Pancreas (tissue), 10 donors: ENCODE results near the gene VAV2. TPM values are rescaled to one million over a fixed set of nuclear protein-coding genes. Genes with fewer than 3 reads are reported as not detected.

Source experiments
- ATAC-seq, 4 donors: fragments of 200-7000 bp; cut with Tn5 transposase; one replicate each; pipeline versions ENCODE4 v1.8.0 to v1.9.1; 2020; ENCODE audit warnings: mild to moderate bottlenecking in 4 of 4, moderate library complexity in 4 of 4
- DNase-seq, 6 donors: peaks; one replicate each; pipeline ENCODE4 v3.0.0-alpha.2; 2020
- FAIRE-seq: peaks from 2 replicates; lab custom pipeline; 2012; peaks lifted over from hg19 to GRCh38; lab: Jason Lieb, UNC
- H3K27ac ChIP-seq, 4 donors: fragments of 200-600 bp; sonication (generic); 1 replicate in 3 of 4; 2 replicates in 1 of 4; pipeline versions ENCODE4 v1.5.0 to v1.8.0; 2020
- H3K27me3 ChIP-seq, 4 donors: fragments of 200-600 bp; one replicate each; pipeline ENCODE4 v1.8.0; 2021
- H3K36me3 ChIP-seq, 3 donors: fragments of 200-600 bp; sonication (generic) in 1 of 3; one replicate each; pipeline versions ENCODE4 v1.5.0 to v1.8.0; 2020 to 2021
- H3K4me1 ChIP-seq, 3 donors: fragments of 200-600 bp; one replicate each; pipeline ENCODE4 v1.8.0; 2021
- H3K4me3 ChIP-seq, 4 donors: fragments of 200-600 bp; sonication (generic) in 2 of 4; one replicate each; pipeline versions ENCODE4 v1.5.0 to v1.8.0; 2020 to 2021
- H3K9me3 ChIP-seq, 4 donors: fragments of 200-600 bp; one replicate each; pipeline ENCODE4 v1.8.0; 2021
- CTCF ChIP-seq, 4 donors: fragments of 200-600 bp; sonication (generic) in 3 of 4; IDR thresholded peaks; one replicate each; pipeline versions ENCODE4 v1.5.0 to v1.8.0; 2021; ENCODE audit warnings: antibody characterized with exemption in 4 of 4
- WGBS, 2 donors: extraction: QIAGEN DNeasy Blood & Tissue Kit; methylation state at CpG; one replicate each; pipeline ENCODE4 v1.1.7; 2013; 5-methylcytosine and 5-hydroxymethylcytosine counted together
- intact Hi-C, 3 donors: fragments of 100-400 bp; cut with DNase I; formaldehyde crosslinking; loops; one replicate each; pipeline versions ENCODE4 v1.11.1 to v1.14.2; 2022
- polyA plus RNA-seq, 2 donors: library from polyadenylated mRNA; stranded (reverse); fragments of 200-250 nt; gene quantifications; one replicate each; pipeline ENCODE4 v1.2.3, GENCODE V29; 2013
- total RNA-seq, 6 donors: library from RNA; stranded (reverse); fragmentation: NEBNext Ultra II Directional in 4 of 6; extraction: Animal tissue kit (Norgen Biotek cat#: 25700) in 4 of 6; gene quantifications; one replicate each; pipeline versions ENCODE4 v1.2.1 to v1.2.4, GENCODE V29; 2021 to 2023
- donor health status: healthy with polysubstance abuse.
- donor health status: DM: no; HTN: no; CAD: no; lungs with moderate emphysema.
- donor health status: DM: no; HTN: no; CAD: no.
- donor health status: control.
- donor health status: control.
- donor health status: Bipolar disorder and iron deficiency.
- donor health status: DM: yes; HTN: yes; CAD: no.
- donor health status: DM: no; HTN: no; CAD: no.
- donor health status: DM: no; HTN: no; CAD: no.
- donor health status: DM: yes; HTN: yes; CAD: no.

Gene VAV2
- total and polyA plus RNA-seq, 8 donors, result 20.5 to 41.0 (median 33.6) TPM

- intact Hi-C loops, result no loop called here
- ATAC-seq, result no peak
These were observed 263.1 kb downstream of the VAV2 start for GRCh38 chr9:133728856-133729616.

GRCh38 chr9:133727876-133728441 is 264.2 kb downstream of the VAV2 start:
- intact Hi-C loops, result no loop called here
- H3K27me3 ChIP-seq, result no peaks in the 10 kb centered on the region
- no peaks in the 10 kb centered on the region for H3K36me3 ChIP-seq
- H3K4me3 ChIP-seq, result no peak overlapping the region
- peaks cover 0 to 4% (median 4%) of the 10 kb centered on the region in 3 donors for H3K4me1 ChIP-seq
- ATAC-seq (no peak), FAIRE-seq (no peak), DNase-seq (peak in 3 of 6 donors; percentile 7 to 63 (median 24))
- no peaks in the 10 kb centered on the region for H3K9me3 ChIP-seq
- TF ChIP-seq CTCF (IDR thresholded peaks at IDR 0.05), result no peak
- no peak overlapping the region for H3K27ac ChIP-seq
- 86 to 94% methylated on average over 18 of the region's 18 CpGs for WGBS, 2 donors

More at GRCh38 chr9:133728856-133729616, 263.1 kb downstream of the VAV2 start:
- Histone ChIP-seq H3K27ac (no peak overlapping the region), H3K36me3 (no peaks in the 10 kb centered on the region), H3K4me3 (no peak overlapping the region), H3K9me3 (no peaks in the 10 kb centered on the region), H3K27me3 (no peaks in the 10 kb centered on the region), H3K4me1 (peaks cover 0 to 4% (median 4%) of the 10 kb centered on the region in 3 donors)
- WGBS, 2 donors, result 71 to 78% methylated on average over 10 of the region's 10 CpGs
- no peak for TF ChIP-seq CTCF (IDR thresholded peaks at IDR 0.05)
- FAIRE-seq (no peak), DNase-seq (peak in 2 of 6 donors; percentile 6 to 31)

- DNase-seq, result peak in 4 of 6 donors; percentile 5 to 53 (median 28)
- Histone ChIP-seq H3K36me3 (no peaks in the 10 kb centered on the region), H3K4me3 (no peak overlapping the region), H3K27ac (no peak overlapping the region), H3K4me1 (peaks cover 0 to 4% (median 4%) of the 10 kb centered on the region in 3 donors), H3K9me3 (no peaks in the 10 kb centered on the region), H3K27me3 (no peaks in the 10 kb centered on the region)
- no peak for TF ChIP-seq CTCF (IDR thresholded peaks at IDR 0.05)
- no peak for FAIRE-seq
- no peak for ATAC-seq
- WGBS, 2 donors, result 74 to 83% methylated on average over 10 of the region's 10 CpGs
- intact Hi-C loops, result no loop called here
These were observed 264.7 kb downstream of the VAV2 start for GRCh38 chr9:133727277-133727875.

GRCh38 chr9:133726401-133727276 is 265.5 kb downstream of the VAV2 start:
- no peaks in the 10 kb centered on the region for H3K36me3 ChIP-seq
- peak; percentile 9 to 58 (median 34) for DNase-seq
- H3K4me1 ChIP-seq, result peaks cover 0 to 4% (median 4%) of the 10 kb centered on the region in 3 donors
- peak in 3 of 4 donors; percentile 9 to 26 (median 17) for TF ChIP-seq CTCF (IDR thresholded peaks at IDR 0.05)
- no peaks in the 10 kb centered on the region for H3K9me3 ChIP-seq
- no peak overlapping the region for H3K27ac ChIP-seq
- intact Hi-C loops, result no loop called here
- no peaks in the 10 kb centered on the region for H3K27me3 ChIP-seq
- peak in 3 of 4 donors; percentile 72 to 86 (median 81) for ATAC-seq
- FAIRE-seq, result no peak
- no peak overlapping the region for H3K4me3 ChIP-seq
- WGBS, 2 donors, result 65 to 83% methylated on average over 14 of the region's 14 CpGs
